Measurements from ENCODE around the gene MAGI1.
"Not testable (repeated sequence)": the region's sequence is repeated elsewhere in the genome, so short reads cannot be mapped to it uniquely, and the experiment has no call there.

MAGI1 gene

GRCh38 chr3:65758438-65758837 lies 280.3 kb downstream of the MAGI1 start:
- DNase-seq (ENCODE audit: low read depth in 3 of 3): no peak

- DNase-seq (ENCODE audit: low read depth in 3 of 3): no peak
Observed at GRCh38 chr3:65752636-65753035, 286.1 kb downstream of the MAGI1 start.

GRCh38 chr3:65751123-65751700 lies 287.5 kb downstream of the MAGI1 start:
- DNase-seq (ENCODE audit: low read depth in 3 of 3): peak in 1 of 3 experiments; percentile 1

- DNase-seq (ENCODE audit: low read depth in 3 of 3): no peak
Observed at GRCh38 chr3:65749066-65749465, 289.7 kb downstream of the MAGI1 start.

- no peak for DNase-seq (ENCODE audit: low read depth in 3 of 3)
Observed at GRCh38 chr3:65748326-65748725, 290.4 kb downstream of the MAGI1 start.

- no peak for DNase-seq (ENCODE audit: low read depth in 3 of 3)
Observed at GRCh38 chr3:65746848-65747247, 291.9 kb downstream of the MAGI1 start.

GRCh38 chr3:65745306-65745705 lies 293.4 kb downstream of the MAGI1 start:
- no peak for DNase-seq (ENCODE audit: low read depth in 3 of 3)

- no peak for DNase-seq (ENCODE audit: low read depth in 3 of 3)
Observed at GRCh38 chr3:65742914-65743313, 295.8 kb downstream of the MAGI1 start.

- DNase-seq (ENCODE audit: low read depth in 3 of 3): no peak
Observed at GRCh38 chr3:65741540-65741939, 297.2 kb downstream of the MAGI1 start.

GRCh38 chr3:65739901-65740541 lies 298.7 kb downstream of the MAGI1 start:
- no peak for DNase-seq (ENCODE audit: low read depth in 3 of 3)

GRCh38 chr3:65734792-65735191 lies 303.9 kb downstream of the MAGI1 start:
- DNase-seq (ENCODE audit: low read depth in 3 of 3): no peak

GRCh38 chr3:65734382-65734781 lies 304.3 kb downstream of the MAGI1 start:
- no peak for DNase-seq (ENCODE audit: low read depth in 3 of 3)

- DNase-seq (ENCODE audit: low read depth in 3 of 3): no peak
Observed at GRCh38 chr3:65733459-65733858, 305.3 kb downstream of the MAGI1 start.

GRCh38 chr3:65732051-65732935 lies 306.4 kb downstream of the MAGI1 start:
- no peak for DNase-seq (ENCODE audit: low read depth in 3 of 3)

- no peak for DNase-seq (ENCODE audit: low read depth in 3 of 3)
Observed at GRCh38 chr3:65730449-65730848, 308.3 kb downstream of the MAGI1 start.

GRCh38 chr3:65729973-65730372 lies 308.7 kb downstream of the MAGI1 start:
- DNase-seq (ENCODE audit: low read depth in 3 of 3): no peak

GRCh38 chr3:65729555-65729954 lies 309.2 kb downstream of the MAGI1 start:
- no peak for DNase-seq (ENCODE audit: low read depth in 3 of 3)

GRCh38 chr3:65728138-65728537 lies 310.6 kb downstream of the MAGI1 start:
- DNase-seq (ENCODE audit: low read depth in 3 of 3): no peak

- no peak for DNase-seq (ENCODE audit: low read depth in 3 of 3)
Observed at GRCh38 chr3:65723985-65724384, 314.7 kb downstream of the MAGI1 start.

- no peak for DNase-seq (ENCODE audit: low read depth in 3 of 3)
Observed at GRCh38 chr3:65723011-65723410, 315.7 kb downstream of the MAGI1 start.

- DNase-seq (ENCODE audit: low read depth in 3 of 3): no peak
Observed at GRCh38 chr3:65720989-65721737, 317.6 kb downstream of the MAGI1 start.

- not testable (repeated sequence) for DNase-seq (ENCODE audit: low read depth in 3 of 3)
Observed at GRCh38 chr3:65719639-65720038, 319.1 kb downstream of the MAGI1 start.
